Measurements from ENCODE around the gene RPS6KA1.

The RPS6KA1 gene

GRCh38 chr1:26541816-26542711 lies 12.5 kb downstream of the RPS6KA1 start:
- Histone ChIP-seq H3K36me3 (ENCODE audit: control insufficient read depth, insufficient read depth, low read length) (peaks cover 5% of the 10 kb centered on the region), H3K27me3 (replicated peaks; ENCODE audit: control insufficient read depth, insufficient read depth, low read length) (no peaks in the 10 kb centered on the region), H3K4me3 (replicated peaks; ENCODE audit: low read depth, low read length) (peak overlapping the region; percentile 37)
- TF ChIP-seq, protein P1, sequence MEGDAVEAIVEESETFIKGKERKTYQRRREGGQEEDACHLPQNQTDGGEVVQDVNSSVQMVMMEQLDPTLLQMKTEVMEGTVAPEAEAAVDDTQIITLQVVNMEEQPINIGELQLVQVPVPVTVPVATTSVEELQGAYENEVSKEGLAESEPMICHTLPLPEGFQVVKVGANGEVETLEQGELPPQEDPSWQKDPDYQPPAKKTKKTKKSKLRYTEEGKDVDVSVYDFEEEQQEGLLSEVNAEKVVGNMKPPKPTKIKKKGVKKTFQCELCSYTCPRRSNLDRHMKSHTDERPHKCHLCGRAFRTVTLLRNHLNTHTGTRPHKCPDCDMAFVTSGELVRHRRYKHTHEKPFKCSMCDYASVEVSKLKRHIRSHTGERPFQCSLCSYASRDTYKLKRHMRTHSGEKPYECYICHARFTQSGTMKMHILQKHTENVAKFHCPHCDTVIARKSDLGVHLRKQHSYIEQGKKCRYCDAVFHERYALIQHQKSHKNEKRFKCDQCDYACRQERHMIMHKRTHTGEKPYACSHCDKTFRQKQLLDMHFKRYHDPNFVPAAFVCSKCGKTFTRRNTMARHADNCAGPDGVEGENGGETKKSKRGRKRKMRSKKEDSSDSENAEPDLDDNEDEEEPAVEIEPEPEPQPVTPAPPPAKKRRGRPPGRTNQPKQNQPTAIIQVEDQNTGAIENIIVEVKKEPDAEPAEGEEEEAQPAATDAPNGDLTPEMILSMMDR (IDR thresholded peaks at IDR 0.05; ENCODE audit: insufficient read depth, low read length, poor library complexity, severe bottlenecking): peak; percentile 57
- peak; percentile 91 for DNase-seq (ENCODE audit: extremely low read depth, insufficient read length)

DNA sequence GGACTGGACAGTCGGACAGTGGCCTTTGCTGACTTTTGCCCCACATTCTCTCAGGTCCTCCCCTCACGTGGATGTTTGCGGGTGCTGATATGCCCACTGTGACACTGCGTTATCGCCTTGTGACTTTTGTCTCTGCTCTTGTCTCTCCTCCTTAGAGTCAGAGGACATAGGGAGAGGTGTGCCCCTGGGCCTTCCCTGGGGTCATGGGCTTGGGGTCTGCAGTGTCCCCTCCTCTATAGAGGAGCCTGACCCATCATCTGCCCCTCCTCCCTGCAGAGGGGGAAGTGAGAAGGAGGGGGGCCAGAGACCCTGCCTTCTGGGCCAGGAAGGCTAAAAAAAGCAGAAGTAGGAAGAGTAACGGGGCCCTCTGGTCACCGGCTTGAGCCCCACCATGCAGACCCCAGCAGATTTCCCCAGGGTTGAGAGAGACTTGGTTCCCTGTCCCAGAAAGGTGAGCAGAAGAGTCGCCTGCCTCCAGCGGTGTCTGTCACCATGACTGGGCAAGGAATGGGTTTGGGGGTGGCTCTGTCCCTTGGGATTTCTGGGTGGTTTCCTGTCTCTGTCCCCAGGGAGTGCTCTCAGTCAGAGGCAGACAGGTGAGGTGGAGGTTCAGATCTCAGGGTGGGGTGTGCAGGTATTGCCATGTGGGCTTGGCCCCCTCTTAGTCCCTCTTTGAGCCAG lies 13.3 kb downstream of the RPS6KA1 start:
- H3K4me3 ChIP-seq (replicated peaks; ENCODE audit: low read depth, low read length): peak overlapping the region; percentile 37
- no peaks in the 10 kb centered on the region for H3K27me3 ChIP-seq (replicated peaks; ENCODE audit: control insufficient read depth, insufficient read depth, low read length)
- H3K36me3 ChIP-seq (ENCODE audit: control insufficient read depth, insufficient read depth, low read length): peaks cover 6% of the 10 kb centered on the region
- peak; percentile 70 for DNase-seq (ENCODE audit: extremely low read depth, insufficient read length)
- TF ChIP-seq, protein P1 (IDR thresholded peaks at IDR 0.05; ENCODE audit: insufficient read depth, low read length, poor library complexity, severe bottlenecking): no peak

DNA sequence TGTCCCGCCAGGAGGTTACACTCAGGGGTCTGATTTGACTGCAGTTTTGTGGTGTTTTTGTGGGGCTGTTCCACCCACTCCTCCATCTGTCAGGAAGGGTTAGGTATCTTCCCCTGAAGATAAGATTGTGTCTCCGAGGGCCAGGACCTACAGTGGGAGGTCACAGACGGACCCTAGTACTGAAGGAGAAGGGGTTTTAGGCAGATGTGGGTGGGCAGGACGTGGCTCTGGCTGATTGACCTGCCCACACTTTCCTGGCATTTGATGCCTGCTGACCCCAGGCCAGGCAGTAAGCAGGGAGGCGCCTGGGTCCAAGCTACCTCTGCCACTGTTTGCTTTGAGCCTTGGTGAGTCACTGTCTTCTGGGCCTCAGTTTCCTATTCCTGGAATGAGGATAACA lies 13.9 kb downstream of the RPS6KA1 start:
- Histone ChIP-seq H3K4me3 (replicated peaks; ENCODE audit: low read depth, low read length) (peak overlapping the region; percentile 37), H3K27me3 (replicated peaks; ENCODE audit: control insufficient read depth, insufficient read depth, low read length) (no peaks in the 10 kb centered on the region), H3K36me3 (ENCODE audit: control insufficient read depth, insufficient read depth, low read length) (peaks cover 10% of the 10 kb centered on the region)
- DNase-seq (ENCODE audit: extremely low read depth, insufficient read length): no peak
- TF ChIP-seq, protein P1 (IDR thresholded peaks at IDR 0.05; ENCODE audit: insufficient read depth, low read length, poor library complexity, severe bottlenecking): no peak

GRCh38 chr1:26544126-26544525 lies 14.6 kb downstream of the RPS6KA1 start:
- no peak for DNase-seq (ENCODE audit: extremely low read depth, insufficient read length)
- TF ChIP-seq, protein P1 (IDR thresholded peaks at IDR 0.05; ENCODE audit: insufficient read depth, low read length, poor library complexity, severe bottlenecking): no peak
- H3K4me3 ChIP-seq (replicated peaks; ENCODE audit: low read depth, low read length): peak overlapping the region; percentile 51
- peaks cover 10% of the 10 kb centered on the region for H3K36me3 ChIP-seq (ENCODE audit: control insufficient read depth, insufficient read depth, low read length)
- no peaks in the 10 kb centered on the region for H3K27me3 ChIP-seq (replicated peaks; ENCODE audit: control insufficient read depth, insufficient read depth, low read length)

- H3K4me3 ChIP-seq (replicated peaks; ENCODE audit: low read depth, low read length): peak overlapping the region; percentile 95
- no peaks in the 10 kb centered on the region for H3K27me3 ChIP-seq (replicated peaks; ENCODE audit: control insufficient read depth, insufficient read depth, low read length)
- TF ChIP-seq, protein P1 (IDR thresholded peaks at IDR 0.05; ENCODE audit: insufficient read depth, low read length, poor library complexity, severe bottlenecking): no peak
- H3K36me3 ChIP-seq (ENCODE audit: control insufficient read depth, insufficient read depth, low read length): peaks cover 14% of the 10 kb centered on the region
- no peak for DNase-seq (ENCODE audit: extremely low read depth, insufficient read length)
Measured at GRCh38 chr1:26545969-26546323, 16.4 kb downstream of the RPS6KA1 start.
